K562 (cell line): Measurements from ENCODE around the gene TMEM168. TPM values are rescaled to one million over a fixed set of nuclear protein-coding genes. Genes with fewer than 3 reads are reported as not detected.

Experiments
- ATAC-seq: fragments of 200-7000 bp; cut with Tn5 transposase; 3 replicates; pipeline ENCODE4 v1.9.1; 2020; ENCODE audit warnings: moderate library complexity
- BruUV-seq: library from RNA; stranded (reverse); fragments of 400-500 nt; replicated peaks from 2 replicates; lab custom pipeline; 2021; lab: Mats Ljungman, UMichigan
- CTCF ChIA-PET: fragments of 300-600 bp; formaldehyde crosslinking; extraction: SDS; loops from one replicate; lab custom pipeline; 2021; ENCODE audit warnings: low intra/inter-chr PET ratio; lab: Yijun Ruan, JAX
- POLR2A ChIA-PET: fragments of 300-600, 350-650 bp; sonication (Branson Sonifier 250); formaldehyde crosslinking; extraction: SDS; loops from one replicate; lab custom pipeline; 2021; ENCODE audit warnings: antibody characterized with exemption, inconsistent platforms; lab: Yijun Ruan, JAX
- DNase-seq, 4 experiments: peaks; one replicate each; pipeline versions ENCODE4 v3.0.0 to v3.0.0-alpha.2; 2011 to 2018; ENCODE audit warnings: low spot score in 3 of 4, mixed read lengths in 3 of 4; ENCODE audit errors: extremely low read depth in 1 of 4
- FAIRE-seq: peaks from 2 replicates; lab custom pipeline; 2011; peaks lifted over from hg19 to GRCh38; lab: Jason Lieb, UNC
- H2AFZ ChIP-seq: 2 replicates; pipeline ENCODE4 v1.6.0; 2011; ENCODE audit warnings: low read depth, low read length, control low read depth, inconsistent platforms
- H3K27ac ChIP-seq: fragments of 200-600 bp; 3 replicates; pipeline ENCODE4 v1.8.0; 2011; ENCODE audit warnings: low read depth, mild to moderate bottlenecking, control low read depth, inconsistent platforms, low read length, moderate library complexity, mixed read lengths; ENCODE audit errors: extremely low read depth
- H3K27me3 ChIP-seq, 2 experiments: fragments of 300-600 bp in 1 of 2; 2 replicates in 1 of 2; 3 replicates in 1 of 2; pipeline versions ENCODE4 v1.6.0 to v1.8.0; 2011; ENCODE audit warnings: inconsistent platforms in 2 of 2, low read length in 2 of 2, mild to moderate bottlenecking in 1 of 2, mixed read lengths in 1 of 2, moderate library complexity in 1 of 2; ENCODE audit not compliant: control insufficient read depth in 2 of 2, insufficient read depth in 2 of 2
- H3K36me3 ChIP-seq: fragments of 300-600 bp; 3 replicates; pipeline ENCODE4 v1.8.0; 2011; ENCODE audit warnings: mild to moderate bottlenecking, low read length, inconsistent platforms; ENCODE audit not compliant: control insufficient read depth, insufficient read depth
- H3K4me1 ChIP-seq, 2 experiments: fragments of 200-600 bp in 1 of 2; replicated peaks in 1 of 2; 2 replicates in 1 of 2; 3 replicates in 1 of 2; pipeline versions ENCODE4 v1.5.1 to v1.8.0; 2011; ENCODE audit warnings: inconsistent platforms in 2 of 2, low read length in 2 of 2, mild to moderate bottlenecking in 1 of 2, mixed read lengths in 1 of 2, moderate library complexity in 1 of 2; ENCODE audit not compliant: control insufficient read depth in 2 of 2, insufficient read depth in 2 of 2
- H3K4me2 ChIP-seq: 2 replicates; pipeline ENCODE4 v1.6.1; 2011; ENCODE audit warnings: low read length, control low read depth, inconsistent platforms, mixed read lengths; ENCODE audit not compliant: insufficient read depth
- H3K4me3 ChIP-seq: fragments of 200-600 bp; sonication (generic), shearing (Covaris generic); 2 replicates; pipeline ENCODE4 v1.5.1; 2016; ENCODE audit warnings: control low read depth, inconsistent platforms
- H3K79me2 ChIP-seq: fragments of 200-600 bp; 3 replicates; pipeline ENCODE4 v1.8.0; 2011; ENCODE audit warnings: low read length, inconsistent platforms; ENCODE audit not compliant: control insufficient read depth, insufficient read depth
- H3K9ac ChIP-seq, 2 experiments: 2 replicates each; pipeline versions ENCODE4 v1.6.0 to v1.6.1; 2011; ENCODE audit warnings: low read depth in 2 of 2, low read length in 2 of 2, control low read depth in 1 of 2, inconsistent platforms in 1 of 2, mild to moderate bottlenecking in 1 of 2, mixed read lengths in 1 of 2; ENCODE audit not compliant: insufficient read depth in 1 of 2
- H3K9me1 ChIP-seq: one replicate; pipeline ENCODE4 v1.6.0; 2011; ENCODE audit warnings: inconsistent platforms, mild to moderate bottlenecking, low read length, moderate library complexity; ENCODE audit not compliant: control insufficient read depth, insufficient read depth
- H3K9me3 ChIP-seq: replicated peaks from 2 replicates; pipeline ENCODE4 v1.5.1; 2011; ENCODE audit warnings: low read depth, low read length, inconsistent platforms; ENCODE audit not compliant: control insufficient read depth, insufficient read depth
- H4K20me1 ChIP-seq: replicated peaks from 2 replicates; pipeline ENCODE4 v1.6.1; 2011; ENCODE audit warnings: low read length, inconsistent platforms, mixed read lengths; ENCODE audit not compliant: control insufficient read depth, insufficient read depth
- CBX5 ChIP-seq: IDR thresholded peaks from 2 replicates; pipeline ENCODE4 v1.6.1; 2014; ENCODE audit warnings: low read depth, borderline replicate concordance
- MTF1 ChIP-seq: fragments of 250-450 bp; sonication (Bioruptor Pico); IDR thresholded peaks from 2 replicates; pipeline ENCODE4 v1.9.0; 2021; ENCODE audit warnings: moderate library complexity, mild to moderate bottlenecking, inconsistent platforms, borderline replicate concordance
- MYC ChIP-seq, 2 experiments: fragments of 250-450 bp in 1 of 2; sonication (Bioruptor Pico) in 1 of 2; IDR thresholded peaks; 2 replicates each; pipeline versions ENCODE4 v1.5.1 to v1.6.1; 2012 to 2021; ENCODE audit warnings: low read depth in 2 of 2, borderline replicate concordance in 1 of 2, improper control_type of control experiment in 1 of 2, low read length in 1 of 2, mild to moderate bottlenecking in 1 of 2, moderate library complexity in 1 of 2
- PML ChIP-seq: IDR thresholded peaks from 2 replicates; pipeline ENCODE4 v1.6.1; 2012; ENCODE audit warnings: low read length, inconsistent platforms
- RBBP5 ChIP-seq: fragments of 200-600 bp; sonication (generic); IDR thresholded peaks from 2 replicates; pipeline ENCODE4 v1.6.1; 2012; ENCODE audit warnings: borderline replicate concordance, mild to moderate bottlenecking, low read length, control low read depth, inconsistent platforms; ENCODE audit not compliant: insufficient read depth, poor library complexity, severe bottlenecking
- XRCC4 ChIP-seq: IDR thresholded peaks from one replicate; pipeline ENCODE4 v1.6.1; 2011; ENCODE audit not compliant: insufficient read depth, insufficient read length; ENCODE audit errors: extremely low read depth
- ZFP36 ChIP-seq: fragments of 150-350 bp; IDR thresholded peaks from 2 replicates; pipeline ENCODE4 v1.6.1; 2018; ENCODE audit warnings: low read length, low read depth; ENCODE audit not compliant: partially characterized antibody
- WGBS: fragments of 100-300 bp; shearing (Covaris generic); methylation state at CpG from one replicate; pipeline ENCODE4 v1.1.6; 2016; ENCODE audit warnings: low coverage, mixed read lengths; ENCODE audit not compliant: insufficient coverage; ENCODE audit errors: missing lambda C conversion rate; 5-methylcytosine and 5-hydroxymethylcytosine counted together
- in situ Hi-C: fragments of 300-500 bp; cut with MboI; formaldehyde crosslinking; loops from 4 replicates; pipeline ENCODE4 v1.15.0; 2018; ENCODE audit warnings: inconsistent platforms, mixed read lengths
- intact Hi-C: fragments of 100-400 bp; cut with micrococcal nuclease; formaldehyde crosslinking; loops from 2 replicates; pipeline ENCODE4 v1.14.2; 2022
- polyA plus RNA-seq, 8 experiments: library from polyadenylated mRNA; depleted of rRNA in 4 of 8; stranded (reverse) in 5 of 8; unstranded in 3 of 8; fragments of >200 nt; fragmentation: Nextera tagmentation in 2 of 8; fragmentation: Illumina TruSeq in 1 of 8; extraction: Ambion mirVana in 2 of 8; extraction: Trizol in 1 of 8; gene quantifications; 2 replicates each; pipeline versions ENCODE4 v1.2.1 to v1.2.3, GENCODE V29; 2011 to 2014; ENCODE audit warnings: inconsistent platforms in 1 of 8, missing spikeins in 1 of 8
- total RNA-seq, 7 experiments: library from RNA; depleted of rRNA in 6 of 7; stranded (reverse); fragments of >200 nt in 6 of 7; fragmentation: Illumina TruSeq in 2 of 7; extraction: Trizol in 2 of 7; gene quantifications; 2 replicates each; pipeline versions ENCODE4 v1.2.1 to v1.2.3, GENCODE V29; 2011 to 2021; ENCODE audit warnings: low replicate concordance in 1 of 7
- TF ChIP-seq, protein P1 (sequence below): fragments of 450-650 bp; IDR thresholded peaks from 2 replicates; pipeline ENCODE4 v1.6.1; 2016; ENCODE audit warnings: mild to moderate bottlenecking, moderate library complexity
- TF ChIP-seq, protein P2 (sequence below): fragments of 450-650 bp; formaldehyde crosslinking; IDR thresholded peaks from 2 replicates; pipeline ENCODE4 v1.4.0; 2020; ENCODE audit warnings: mild to moderate bottlenecking

Gene TMEM168
- total and polyA plus RNA-seq, 9 of the 15 experiments (the other 6 are each of a cell fraction or from before 2014, with no cell fraction given) = 19.7 to 50.7 (median 25.4) TPM

DNA sequence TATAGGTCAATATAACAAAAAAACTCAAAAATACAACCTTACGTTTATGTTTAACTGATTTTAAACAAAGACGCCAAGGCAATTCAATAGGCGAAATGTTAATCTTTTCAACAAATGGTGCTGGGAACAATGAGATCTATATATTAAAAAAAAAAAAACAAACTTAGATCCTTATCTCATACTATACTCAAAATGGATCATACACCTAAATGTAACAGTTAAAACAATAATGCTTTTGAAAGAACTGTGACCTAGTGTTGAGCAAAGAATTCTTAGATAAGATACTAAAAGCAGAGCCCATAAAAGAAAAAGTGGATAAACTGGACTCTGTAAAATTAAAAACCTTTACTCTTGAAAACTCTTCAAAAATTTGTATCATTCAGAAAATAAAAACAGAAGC, 8.6 kb downstream of the TMEM168 start:
- Histone ChIP-seq H3K9me3 (no peaks in the 10 kb centered on the region), H3K27ac (no peak overlapping the region), H3K4me1 (no peaks in the 10 kb centered on the region), H2AFZ (no peak overlapping the region), H3K36me3 (peaks cover 37% of the 10 kb centered on the region; the same call in 1 of the 3 replicates), H3K27me3 (no peaks in the 10 kb centered on the region), H3K9me1 (no peaks in the 10 kb centered on the region), H3K4me3 (no peak overlapping the region), H3K4me2 (no peak overlapping the region), H3K9ac (no peak overlapping the region), H4K20me1 (no peaks in the 10 kb centered on the region), H3K79me2 (peaks cover 18% of the 10 kb centered on the region; the same call in 2 of the 3 replicates)
- FAIRE-seq = no peak
- DNase-seq = no peak
- ChIA-PET POLR2A (interaction anchor here (0.6 kb wide), 1 partner anchor 13 kb away, joined by 4 read pairs; no protein-coding TSS in a partner anchor), CTCF (interaction anchor here (0.7 kb wide), 1 partner anchor 580 kb away, joined by 3 read pairs; no protein-coding TSS in a partner anchor)
- in situ Hi-C loops (no loop called here), intact Hi-C loops (loop anchor here (10.0 kb wide), 1 partner anchor 333 kb away; the partner anchor contains the start of gene SMIM30)
- no peak for ATAC-seq
- 95% methylated on average over 3 of the region's 3 CpGs for WGBS
- no TSS peak for BruUV-seq
- TF ChIP-seq MYC (IDR thresholded peaks at IDR 0.05; ENCODE audit: low read depth, low read length) (no peak), MYC (CRISPR knock-in tag; IDR thresholded peaks at IDR 0.05; ENCODE audit: borderline replicate concordance, low read depth) (no peak), RBBP5 (no peak), XRCC4 (no peak), CBX5 (no peak), PML (no peak), MTF1 (no peak), ZFP36 (no peak)
- TF ChIP-seq, protein P1, sequence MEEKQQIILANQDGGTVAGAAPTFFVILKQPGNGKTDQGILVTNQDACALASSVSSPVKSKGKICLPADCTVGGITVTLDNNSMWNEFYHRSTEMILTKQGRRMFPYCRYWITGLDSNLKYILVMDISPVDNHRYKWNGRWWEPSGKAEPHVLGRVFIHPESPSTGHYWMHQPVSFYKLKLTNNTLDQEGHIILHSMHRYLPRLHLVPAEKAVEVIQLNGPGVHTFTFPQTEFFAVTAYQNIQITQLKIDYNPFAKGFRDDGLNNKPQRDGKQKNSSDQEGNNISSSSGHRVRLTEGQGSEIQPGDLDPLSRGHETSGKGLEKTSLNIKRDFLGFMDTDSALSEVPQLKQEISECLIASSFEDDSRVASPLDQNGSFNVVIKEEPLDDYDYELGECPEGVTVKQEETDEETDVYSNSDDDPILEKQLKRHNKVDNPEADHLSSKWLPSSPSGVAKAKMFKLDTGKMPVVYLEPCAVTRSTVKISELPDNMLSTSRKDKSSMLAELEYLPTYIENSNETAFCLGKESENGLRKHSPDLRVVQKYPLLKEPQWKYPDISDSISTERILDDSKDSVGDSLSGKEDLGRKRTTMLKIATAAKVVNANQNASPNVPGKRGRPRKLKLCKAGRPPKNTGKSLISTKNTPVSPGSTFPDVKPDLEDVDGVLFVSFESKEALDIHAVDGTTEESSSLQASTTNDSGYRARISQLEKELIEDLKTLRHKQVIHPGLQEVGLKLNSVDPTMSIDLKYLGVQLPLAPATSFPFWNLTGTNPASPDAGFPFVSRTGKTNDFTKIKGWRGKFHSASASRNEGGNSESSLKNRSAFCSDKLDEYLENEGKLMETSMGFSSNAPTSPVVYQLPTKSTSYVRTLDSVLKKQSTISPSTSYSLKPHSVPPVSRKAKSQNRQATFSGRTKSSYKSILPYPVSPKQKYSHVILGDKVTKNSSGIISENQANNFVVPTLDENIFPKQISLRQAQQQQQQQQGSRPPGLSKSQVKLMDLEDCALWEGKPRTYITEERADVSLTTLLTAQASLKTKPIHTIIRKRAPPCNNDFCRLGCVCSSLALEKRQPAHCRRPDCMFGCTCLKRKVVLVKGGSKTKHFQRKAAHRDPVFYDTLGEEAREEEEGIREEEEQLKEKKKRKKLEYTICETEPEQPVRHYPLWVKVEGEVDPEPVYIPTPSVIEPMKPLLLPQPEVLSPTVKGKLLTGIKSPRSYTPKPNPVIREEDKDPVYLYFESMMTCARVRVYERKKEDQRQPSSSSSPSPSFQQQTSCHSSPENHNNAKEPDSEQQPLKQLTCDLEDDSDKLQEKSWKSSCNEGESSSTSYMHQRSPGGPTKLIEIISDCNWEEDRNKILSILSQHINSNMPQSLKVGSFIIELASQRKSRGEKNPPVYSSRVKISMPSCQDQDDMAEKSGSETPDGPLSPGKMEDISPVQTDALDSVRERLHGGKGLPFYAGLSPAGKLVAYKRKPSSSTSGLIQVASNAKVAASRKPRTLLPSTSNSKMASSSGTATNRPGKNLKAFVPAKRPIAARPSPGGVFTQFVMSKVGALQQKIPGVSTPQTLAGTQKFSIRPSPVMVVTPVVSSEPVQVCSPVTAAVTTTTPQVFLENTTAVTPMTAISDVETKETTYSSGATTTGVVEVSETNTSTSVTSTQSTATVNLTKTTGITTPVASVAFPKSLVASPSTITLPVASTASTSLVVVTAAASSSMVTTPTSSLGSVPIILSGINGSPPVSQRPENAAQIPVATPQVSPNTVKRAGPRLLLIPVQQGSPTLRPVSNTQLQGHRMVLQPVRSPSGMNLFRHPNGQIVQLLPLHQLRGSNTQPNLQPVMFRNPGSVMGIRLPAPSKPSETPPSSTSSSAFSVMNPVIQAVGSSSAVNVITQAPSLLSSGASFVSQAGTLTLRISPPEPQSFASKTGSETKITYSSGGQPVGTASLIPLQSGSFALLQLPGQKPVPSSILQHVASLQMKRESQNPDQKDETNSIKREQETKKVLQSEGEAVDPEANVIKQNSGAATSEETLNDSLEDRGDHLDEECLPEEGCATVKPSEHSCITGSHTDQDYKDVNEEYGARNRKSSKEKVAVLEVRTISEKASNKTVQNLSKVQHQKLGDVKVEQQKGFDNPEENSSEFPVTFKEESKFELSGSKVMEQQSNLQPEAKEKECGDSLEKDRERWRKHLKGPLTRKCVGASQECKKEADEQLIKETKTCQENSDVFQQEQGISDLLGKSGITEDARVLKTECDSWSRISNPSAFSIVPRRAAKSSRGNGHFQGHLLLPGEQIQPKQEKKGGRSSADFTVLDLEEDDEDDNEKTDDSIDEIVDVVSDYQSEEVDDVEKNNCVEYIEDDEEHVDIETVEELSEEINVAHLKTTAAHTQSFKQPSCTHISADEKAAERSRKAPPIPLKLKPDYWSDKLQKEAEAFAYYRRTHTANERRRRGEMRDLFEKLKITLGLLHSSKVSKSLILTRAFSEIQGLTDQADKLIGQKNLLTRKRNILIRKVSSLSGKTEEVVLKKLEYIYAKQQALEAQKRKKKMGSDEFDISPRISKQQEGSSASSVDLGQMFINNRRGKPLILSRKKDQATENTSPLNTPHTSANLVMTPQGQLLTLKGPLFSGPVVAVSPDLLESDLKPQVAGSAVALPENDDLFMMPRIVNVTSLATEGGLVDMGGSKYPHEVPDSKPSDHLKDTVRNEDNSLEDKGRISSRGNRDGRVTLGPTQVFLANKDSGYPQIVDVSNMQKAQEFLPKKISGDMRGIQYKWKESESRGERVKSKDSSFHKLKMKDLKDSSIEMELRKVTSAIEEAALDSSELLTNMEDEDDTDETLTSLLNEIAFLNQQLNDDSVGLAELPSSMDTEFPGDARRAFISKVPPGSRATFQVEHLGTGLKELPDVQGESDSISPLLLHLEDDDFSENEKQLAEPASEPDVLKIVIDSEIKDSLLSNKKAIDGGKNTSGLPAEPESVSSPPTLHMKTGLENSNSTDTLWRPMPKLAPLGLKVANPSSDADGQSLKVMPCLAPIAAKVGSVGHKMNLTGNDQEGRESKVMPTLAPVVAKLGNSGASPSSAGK = no peak
- TF ChIP-seq, protein P2, sequence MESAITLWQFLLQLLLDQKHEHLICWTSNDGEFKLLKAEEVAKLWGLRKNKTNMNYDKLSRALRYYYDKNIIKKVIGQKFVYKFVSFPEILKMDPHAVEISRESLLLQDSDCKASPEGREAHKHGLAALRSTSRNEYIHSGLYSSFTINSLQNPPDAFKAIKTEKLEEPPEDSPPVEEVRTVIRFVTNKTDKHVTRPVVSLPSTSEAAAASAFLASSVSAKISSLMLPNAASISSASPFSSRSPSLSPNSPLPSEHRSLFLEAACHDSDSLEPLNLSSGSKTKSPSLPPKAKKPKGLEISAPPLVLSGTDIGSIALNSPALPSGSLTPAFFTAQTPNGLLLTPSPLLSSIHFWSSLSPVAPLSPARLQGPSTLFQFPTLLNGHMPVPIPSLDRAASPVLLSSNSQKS (CRISPR knock-in tag) = no peak
